GM12892 (cell line): ENCODE results near the gene NDRG3.

ENCODE experiments used
- POLR2A ChIP-seq: IDR thresholded peaks from 2 replicates; pipeline ENCODE4 v1.6.1; 2011; ENCODE audit warnings: low read depth, low read length, control low read depth
- POLR2AphosphoS5 ChIP-seq: IDR thresholded peaks from 2 replicates; pipeline ENCODE4 v1.6.1; 2011; ENCODE audit warnings: low read depth, low read length, control low read depth

DNA sequence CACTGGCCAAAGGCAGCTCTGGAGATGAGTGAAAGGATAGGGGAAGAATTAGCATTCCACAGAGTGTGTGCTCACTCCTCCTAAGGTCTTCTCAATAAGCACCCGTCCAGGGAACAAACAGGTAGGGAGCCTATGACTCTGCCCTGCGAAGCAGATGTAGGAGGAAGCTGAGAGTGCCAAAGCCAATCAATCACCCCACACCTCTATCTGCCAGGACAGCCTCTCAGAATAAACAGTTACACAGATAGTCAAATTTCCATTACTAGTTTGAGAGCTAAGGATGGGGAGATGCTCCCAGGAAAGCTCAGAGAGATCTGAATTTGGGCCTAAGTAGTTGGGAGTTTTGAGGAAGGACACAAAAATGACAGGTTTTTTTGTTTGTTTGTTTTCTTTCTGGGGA is 59.4 kb downstream of the NDRG3 start:
- TF ChIP-seq POLR2AphosphoS5 (no peak), POLR2A (no peak)
